Natural killer cell treated with Interleukin-12 subunit alpha and Interleukin-12 subunit beta and Interleukin-15 and Interleukin-18, amount 100 ng/mL, for 72 hours (primary cell): ENCODE measurements around the gene PLEKHN1. TPM values are rescaled to one million over a fixed set of nuclear protein-coding genes. Genes with fewer than 3 reads are reported as not detected.

Experiments
- ATAC-seq, 2 donors: fragments of 150-1000 bp; cut with Tn5 transposase in 1 of 2; sonication (Bioruptor Pico), chemical (Tn5 transposase) in 1 of 2; 2 replicates each; pipeline ENCODE4 v1.10.0; 2021
- DNase-seq: peaks from one replicate; pipeline ENCODE4 v3.0.0; 2022; ENCODE audit warnings: low spot score
- H3K27ac Mint-ChIP-seq, 2 donors: 1 replicate in 1 of 2; 2 replicates in 1 of 2; pipeline ENCODE4 v1.8.0; 2022; ENCODE audit warnings: mixed read lengths in 2 of 2, mild to moderate bottlenecking in 1 of 2, moderate library complexity in 1 of 2
- H3K27me3 Mint-ChIP-seq, 2 donors: 1 replicate in 1 of 2; 2 replicates in 1 of 2; pipeline ENCODE4 v1.8.0; 2022; ENCODE audit warnings: mixed read lengths in 2 of 2
- H3K36me3 Mint-ChIP-seq: one replicate; pipeline ENCODE4 v1.8.0; 2022; ENCODE audit warnings: mixed read lengths
- H3K4me1 Mint-ChIP-seq, 2 donors: 1 replicate in 1 of 2; 2 replicates in 1 of 2; pipeline ENCODE4 v1.8.0; 2022; ENCODE audit warnings: low read depth in 2 of 2, mixed read lengths in 2 of 2, mild to moderate bottlenecking in 1 of 2
- H3K4me3 Mint-ChIP-seq: one replicate; pipeline ENCODE4 v1.8.0; 2022; ENCODE audit warnings: mixed read lengths
- H3K9me3 Mint-ChIP-seq: 2 replicates; pipeline ENCODE4 v1.8.0; 2022; ENCODE audit warnings: mixed read lengths
- total RNA-seq, 2 donors: library from RNA; stranded (reverse); gene quantifications; one replicate each; pipeline ENCODE4 v1.2.3, GENCODE V29; 2022

The PLEKHN1 gene
- total RNA-seq, 2 donors from 2014 or later, result 1.4 TPM

GRCh38 chr1:924656-925560 lies 41.4 kb upstream of the PLEKHN1 start:
- Mint-ChIP-seq H3K27me3 (peaks cover 13 to 24% of the 10 kb centered on the region in 2 donors), H3K27ac (no peak overlapping the region), H3K9me3 (no peaks in the 10 kb centered on the region), H3K4me3 (no peak overlapping the region), H3K4me1 (peaks cover 4 to 12% of the 10 kb centered on the region in 2 donors), H3K36me3 (no peaks in the 10 kb centered on the region)
- no peak for ATAC-seq
- DNase-seq, result no peak

DNA sequence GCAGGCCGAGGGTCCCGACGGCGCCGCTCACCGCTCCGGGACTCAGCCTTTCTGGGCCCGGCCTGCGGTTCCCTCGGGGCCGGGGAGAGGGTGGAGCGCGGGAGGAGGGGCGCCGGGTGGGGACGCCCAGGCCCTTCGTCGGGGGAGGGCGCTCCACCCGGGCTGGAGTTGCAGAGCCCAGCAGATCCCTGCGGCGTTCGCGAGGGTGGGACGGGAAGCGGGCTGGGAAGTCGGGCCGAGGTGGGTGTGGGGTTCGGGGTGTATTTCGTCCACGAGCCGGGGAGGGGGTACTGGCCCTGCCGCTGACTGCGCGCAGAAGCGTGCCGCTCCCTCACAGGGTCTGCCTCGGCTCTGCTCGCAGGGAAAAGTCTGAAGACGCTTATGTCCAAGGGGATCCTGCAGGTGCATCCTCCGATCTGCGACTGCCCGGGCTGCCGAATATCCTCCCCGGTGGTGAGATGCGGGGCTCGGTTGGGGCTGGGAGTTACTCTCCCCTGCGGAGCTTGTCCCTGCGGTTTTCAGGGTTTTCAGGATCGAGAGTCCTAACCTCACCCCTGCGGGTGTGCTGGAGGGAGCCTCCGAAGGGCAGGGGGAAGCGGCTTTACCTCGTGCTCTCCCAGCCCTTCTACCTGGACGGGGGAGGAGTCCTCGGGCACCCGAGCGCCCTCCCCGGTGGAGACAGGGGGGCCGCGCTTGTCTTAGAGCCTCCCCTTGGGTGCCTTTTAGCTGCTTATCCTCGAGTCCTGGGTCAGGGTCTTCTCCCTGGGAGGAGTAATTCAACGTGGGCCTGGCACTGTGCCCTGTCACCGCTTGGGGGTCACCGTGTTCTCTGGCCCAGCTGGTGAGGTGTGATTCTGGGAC lies 40.5 kb upstream of the PLEKHN1 start:
- H3K27me3 Mint-ChIP-seq, result peaks cover 13 to 18% of the 10 kb centered on the region in 2 donors
- H3K4me1 Mint-ChIP-seq, result peaks cover 4 to 8% of the 10 kb centered on the region in 2 donors

GRCh38 chr1:927234-927633 lies 39.0 kb upstream of the PLEKHN1 start:
- Mint-ChIP-seq H3K4me3 (no peak overlapping the region), H3K36me3 (no peaks in the 10 kb centered on the region), H3K9me3 (no peaks in the 10 kb centered on the region), H3K27me3 (peaks cover 13 to 16% of the 10 kb centered on the region in 2 donors), H3K4me1 (peaks cover 4 to 9% of the 10 kb centered on the region in 2 donors), H3K27ac (no peak overlapping the region)
- no peak for DNase-seq
- ATAC-seq, result no peak

More for the DNA sequence above, 40.5 kb upstream of the PLEKHN1 start:
- no peak for ATAC-seq
- H3K36me3 Mint-ChIP-seq, result no peaks in the 10 kb centered on the region
- H3K9me3 Mint-ChIP-seq, result no peaks in the 10 kb centered on the region
- DNase-seq, result no peak
- H3K27ac Mint-ChIP-seq, result no peak overlapping the region
- no peak overlapping the region for H3K4me3 Mint-ChIP-seq

- no peak for DNase-seq
- H3K27me3 Mint-ChIP-seq, result peaks cover 13 to 16% of the 10 kb centered on the region in 2 donors
- no peak for ATAC-seq
- peaks cover 4 to 9% of the 10 kb centered on the region in 2 donors for H3K4me1 Mint-ChIP-seq
- H3K4me3 Mint-ChIP-seq, result no peak overlapping the region
- H3K36me3 Mint-ChIP-seq, result no peaks in the 10 kb centered on the region
- H3K27ac Mint-ChIP-seq, result no peak overlapping the region
- no peaks in the 10 kb centered on the region for H3K9me3 Mint-ChIP-seq
Observed at GRCh38 chr1:927748-928147, 38.5 kb upstream of the PLEKHN1 start.

DNA sequence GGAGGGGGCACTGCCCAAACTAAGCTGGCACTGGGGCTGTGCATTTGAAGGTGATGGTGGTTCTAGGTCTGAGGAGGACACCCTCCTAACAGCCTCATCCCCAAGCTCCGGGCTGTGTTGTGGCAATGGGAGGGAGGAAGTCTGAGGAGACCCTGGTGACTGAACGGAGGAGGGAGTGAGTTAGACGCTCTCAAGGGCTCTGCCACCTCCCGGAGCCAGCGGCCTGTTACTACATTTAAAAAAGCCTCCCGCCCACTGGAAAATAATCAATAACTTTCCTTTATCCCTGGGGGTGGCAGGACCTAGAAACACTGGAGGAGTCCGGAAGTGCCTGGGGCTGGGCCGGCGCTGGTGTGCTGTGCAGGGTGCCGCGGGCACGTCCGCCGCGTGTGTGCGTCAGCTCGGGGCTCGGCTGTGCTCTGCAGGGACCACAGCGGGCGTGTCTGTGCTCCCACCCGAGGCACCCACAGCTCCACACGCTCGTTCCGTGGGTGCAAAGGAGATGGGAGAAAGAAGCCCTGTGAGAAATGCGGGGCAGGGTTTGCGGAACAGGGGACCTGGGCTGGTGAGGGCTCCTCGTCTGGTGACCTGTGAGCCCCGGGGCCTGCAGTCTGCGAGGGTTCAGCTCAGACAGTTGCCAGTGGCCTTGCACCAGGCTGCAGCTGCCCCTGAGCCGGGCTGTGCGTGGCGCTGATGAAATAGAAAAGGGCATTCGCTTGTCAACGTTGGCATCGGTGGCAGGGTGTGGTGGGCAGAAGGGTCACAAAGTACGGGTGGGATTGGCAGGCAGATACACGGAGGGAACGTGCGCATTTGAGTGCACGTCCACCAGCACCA lies 37.2 kb upstream of the PLEKHN1 start:
- DNase-seq (no peak), ATAC-seq (no peak)
- peaks cover 4% of the 10 kb centered on the region in 2 donors for H3K4me1 Mint-ChIP-seq
- H3K9me3 Mint-ChIP-seq, result no peaks in the 10 kb centered on the region
- H3K36me3 Mint-ChIP-seq, result no peaks in the 10 kb centered on the region
- H3K27me3 Mint-ChIP-seq, result peaks cover 12 to 13% of the 10 kb centered on the region in 2 donors
- H3K4me3 Mint-ChIP-seq, result no peak overlapping the region
- H3K27ac Mint-ChIP-seq, result no peak overlapping the region

GRCh38 chr1:929712-930632 lies 36.3 kb upstream of the PLEKHN1 start:
- DNase-seq, result no peak
- Mint-ChIP-seq H3K36me3 (no peaks in the 10 kb centered on the region), H3K27ac (no peak overlapping the region), H3K27me3 (peaks cover 14 to 17% of the 10 kb centered on the region in 2 donors), H3K4me1 (peaks cover 4% of the 10 kb centered on the region in 2 donors), H3K4me3 (no peak overlapping the region), H3K9me3 (no peaks in the 10 kb centered on the region)
- no peak for ATAC-seq

- Mint-ChIP-seq H3K4me3 (no peak overlapping the region), H3K9me3 (no peaks in the 10 kb centered on the region), H3K36me3 (no peaks in the 10 kb centered on the region), H3K27ac (no peak overlapping the region), H3K27me3 (peaks cover 16 to 21% of the 10 kb centered on the region in 2 donors), H3K4me1 (peaks cover 4% of the 10 kb centered on the region in 2 donors)
- DNase-seq (no peak), ATAC-seq (no peak)
Observed at GRCh38 chr1:930633-931138, 35.6 kb upstream of the PLEKHN1 start.

DNA sequence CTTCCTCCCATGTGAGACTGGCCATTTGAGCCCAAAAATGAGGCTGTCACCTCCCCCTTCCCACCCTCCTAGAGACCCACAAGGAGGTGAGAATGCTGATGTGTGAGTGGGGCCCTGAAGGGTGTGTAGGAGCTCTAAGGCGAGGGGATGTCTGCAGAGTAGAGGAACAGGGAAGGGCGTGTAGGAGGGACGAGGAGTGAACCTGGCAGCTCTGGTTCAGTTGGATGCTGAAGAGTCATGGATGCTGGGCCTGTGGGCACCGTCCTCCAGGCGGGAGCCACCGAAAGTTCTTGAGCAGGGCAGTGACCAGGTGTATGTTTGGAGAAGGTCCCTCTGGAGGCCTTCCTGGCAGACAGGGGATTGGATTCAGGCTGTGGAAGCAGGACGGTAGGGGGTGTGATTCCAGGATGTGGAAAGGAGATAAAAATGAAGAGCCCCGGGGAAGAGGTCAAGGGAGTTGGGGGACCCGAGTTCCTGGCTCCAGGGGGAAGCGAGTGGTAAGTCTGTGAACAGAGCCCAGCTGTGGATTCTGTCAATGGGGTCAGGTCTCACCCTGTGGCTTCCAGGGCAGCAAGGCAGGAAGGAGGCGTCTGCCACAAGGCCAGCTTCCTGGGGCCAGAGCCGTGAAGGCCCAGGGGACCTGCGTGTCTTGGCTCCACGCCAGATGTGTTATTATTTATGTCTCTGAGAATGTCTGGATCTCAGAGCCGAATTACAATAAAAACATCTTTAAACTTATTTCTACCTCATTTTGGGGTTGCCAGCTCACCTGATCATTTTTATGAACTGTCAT lies 34.7 kb upstream of the PLEKHN1 start:
- H3K9me3 Mint-ChIP-seq, result no peaks in the 10 kb centered on the region
- no peak for DNase-seq
- H3K4me3 Mint-ChIP-seq, result no peak overlapping the region
- no peak overlapping the region for H3K27ac Mint-ChIP-seq
- H3K4me1 Mint-ChIP-seq, result peaks cover 4% of the 10 kb centered on the region in 2 donors
- no peaks in the 10 kb centered on the region for H3K36me3 Mint-ChIP-seq
- no peak for ATAC-seq
- H3K27me3 Mint-ChIP-seq, result peaks cover 11 to 16% of the 10 kb centered on the region in 2 donors

DNA sequence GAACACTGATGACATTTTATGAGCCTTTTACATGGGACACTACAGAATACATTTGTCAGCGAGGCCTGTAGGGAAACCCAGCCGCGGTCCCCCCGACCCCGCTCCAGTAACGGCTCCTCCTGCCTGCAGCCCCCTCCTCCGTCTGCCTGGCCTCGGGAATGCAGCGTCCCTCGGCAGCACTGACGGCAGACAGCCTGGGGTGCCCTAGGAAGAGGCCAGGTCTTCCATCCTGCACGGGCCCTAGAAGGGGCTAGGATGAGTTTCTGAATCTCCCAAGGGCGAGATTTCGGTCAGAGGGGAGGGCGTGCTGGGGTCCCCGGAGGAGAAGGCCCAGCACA lies 34.1 kb upstream of the PLEKHN1 start:
- Mint-ChIP-seq H3K9me3 (no peaks in the 10 kb centered on the region), H3K4me3 (no peak overlapping the region), H3K27ac (no peak overlapping the region), H3K4me1 (peaks cover 4% of the 10 kb centered on the region in 2 donors), H3K27me3 (peaks cover 8 to 13% of the 10 kb centered on the region in 2 donors), H3K36me3 (no peaks in the 10 kb centered on the region)
- no peak for ATAC-seq
- no peak for DNase-seq

DNA sequence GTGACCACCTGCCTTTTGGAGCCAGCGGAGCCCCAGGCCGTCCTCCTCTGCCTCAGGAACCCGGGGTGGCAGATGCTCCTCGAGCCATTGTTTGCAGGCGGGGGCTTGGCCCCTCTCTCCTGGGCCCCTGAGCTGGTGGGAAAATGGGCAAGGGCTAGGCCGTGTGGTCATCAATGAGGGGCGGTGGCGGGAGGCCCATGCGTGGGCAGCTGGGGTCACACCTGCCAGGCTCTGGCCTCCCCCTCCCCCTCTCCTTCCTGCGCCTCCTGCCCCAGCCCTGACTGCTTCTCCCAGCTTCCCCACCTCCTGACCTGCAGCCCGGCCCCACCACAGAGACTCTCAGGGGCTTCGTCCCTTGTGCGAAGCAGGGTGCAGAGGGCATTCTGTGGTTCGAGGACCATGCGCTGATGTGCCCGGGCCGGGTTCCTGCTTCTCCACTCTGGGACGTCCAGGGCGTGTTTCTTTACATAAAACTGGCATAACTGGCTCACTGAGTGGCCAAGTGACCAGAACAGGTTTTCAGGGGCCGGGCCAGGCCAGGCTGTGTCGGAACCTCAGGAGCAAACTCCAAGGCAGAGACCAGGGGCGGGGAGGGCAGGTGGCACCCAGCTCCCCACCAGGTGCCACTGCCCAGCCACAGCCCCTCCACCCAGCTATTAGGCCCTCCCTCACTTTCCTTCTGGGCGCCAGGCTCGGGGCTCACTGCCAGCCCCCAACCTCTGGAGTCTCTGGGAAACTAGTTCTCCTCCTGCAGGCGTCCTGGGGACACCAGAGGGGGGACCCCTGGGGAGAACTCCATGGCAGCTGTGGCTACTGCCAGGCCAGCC lies 33.3 kb upstream of the PLEKHN1 start:
- peaks cover 11 to 13% of the 10 kb centered on the region in 2 donors for H3K27me3 Mint-ChIP-seq
- ATAC-seq, result no peak
- no peak for DNase-seq
- H3K36me3 Mint-ChIP-seq, result no peaks in the 10 kb centered on the region
- H3K27ac Mint-ChIP-seq, result no peak overlapping the region
- H3K4me3 Mint-ChIP-seq, result no peak overlapping the region
- peaks cover 4% of the 10 kb centered on the region in 2 donors for H3K4me1 Mint-ChIP-seq
- H3K9me3 Mint-ChIP-seq, result no peaks in the 10 kb centered on the region

DNA sequence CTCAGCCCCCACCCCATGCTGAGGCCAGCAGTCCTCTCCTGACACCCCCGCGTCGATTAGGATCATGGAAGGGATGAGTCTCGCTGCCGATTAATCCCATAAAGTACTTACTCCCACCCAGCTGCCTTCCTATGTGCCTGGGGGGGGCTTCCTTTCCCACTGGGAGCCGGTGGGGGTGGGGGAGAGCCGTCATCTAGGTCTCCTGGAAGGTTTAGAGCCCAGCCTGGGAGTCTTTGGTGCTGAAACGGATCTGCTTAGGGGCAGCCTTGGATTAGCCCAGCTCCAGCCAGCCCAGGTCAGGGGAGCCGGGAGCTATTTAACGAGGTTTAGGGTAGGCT lies 32.7 kb upstream of the PLEKHN1 start:
- H3K36me3 Mint-ChIP-seq, result no peaks in the 10 kb centered on the region
- no peaks in the 10 kb centered on the region for H3K9me3 Mint-ChIP-seq
- ATAC-seq, result no peak
- H3K4me1 Mint-ChIP-seq, result peaks cover 4% of the 10 kb centered on the region in 2 donors
- no peak overlapping the region for H3K27ac Mint-ChIP-seq
- DNase-seq, result no peak
- peaks cover 12 to 13% of the 10 kb centered on the region in 2 donors for H3K27me3 Mint-ChIP-seq
- H3K4me3 Mint-ChIP-seq, result no peak overlapping the region
